ENCODE measurements around the gene HOXA3. TPM values are rescaled to one million over a fixed set of nuclear protein-coding genes. Genes with fewer than 3 reads are reported as not detected.

HOXA3 gene
- total RNA-seq, 1 donor from 2014 or later = 14.4 TPM

GRCh38 chr7:27131390-27131819 is 21.0 kb downstream of the HOXA3 start:
- peak overlapping the region; percentile 87 for H3K4me3 ChIP-seq
- TF ChIP-seq CTCF (IDR thresholded peaks at IDR 0.05) = no peak
- H3K27ac ChIP-seq = peak overlapping the region; percentile 82 to 83
- H3K27me3 ChIP-seq = no peaks in the 10 kb centered on the region
- peaks cover 0 to 5% of the 10 kb centered on the region in 2 donors for H3K4me1 ChIP-seq
- intact Hi-C loops (cut with DNase I) = loop anchor here (2.0 to 5.0 kb wide), 3 partner anchors 17 to 99 kb away; no protein-coding TSS in a partner anchor
- no peaks in the 10 kb centered on the region for H3K9me3 ChIP-seq
- peak in 1 of 2 donors; percentile 22 for DNase-seq (ENCODE audit: low spot score in 2 of 2)
- H3K36me3 ChIP-seq = no peaks in the 10 kb centered on the region

GRCh38 chr7:27130540-27131389 is 21.6 kb downstream of the HOXA3 start, which contains the start of gene HOXA4:
HOXA4 (minus strand) TSS chr7:27130757; CDS start chr7:27130733, 24 bp downstream.
- peaks cover 0 to 2% of the 10 kb centered on the region in 2 donors for H3K4me1 ChIP-seq
- H3K36me3 ChIP-seq = no peaks in the 10 kb centered on the region
- H3K9me3 ChIP-seq = no peaks in the 10 kb centered on the region
- intact Hi-C loops (cut with DNase I) = loop anchor here (2.0 to 5.0 kb wide), 3 partner anchors 16 to 98 kb away; no protein-coding TSS in a partner anchor
- peak within 1 kb of the TSS; percentile 87 for H3K4me3 ChIP-seq
- H3K27me3 ChIP-seq = no peaks in the 10 kb centered on the region
- H3K27ac ChIP-seq = peak within 1 kb of the TSS; percentile 86 to 89
- peak; percentile 62 to 96 for DNase-seq (ENCODE audit: low spot score in 2 of 2)
- TF ChIP-seq CTCF (IDR thresholded peaks at IDR 0.05) = no peak

GRCh38 chr7:27129729-27130539 is 22.4 kb downstream of the HOXA3 start:
- DNase-seq (ENCODE audit: low spot score in 2 of 2) = peak in 1 of 2 donors; percentile 72
- intact Hi-C loops (cut with DNase I) = loop anchor here (2.0 to 5.0 kb wide), 3 partner anchors 15 to 98 kb away; no protein-coding TSS in a partner anchor
- H3K4me3 ChIP-seq = peak overlapping the region; percentile 87
- H3K36me3 ChIP-seq = no peaks in the 10 kb centered on the region
- TF ChIP-seq CTCF (IDR thresholded peaks at IDR 0.05) = peak in 1 of 3 experiments; percentile 46
- H3K27me3 ChIP-seq = no peaks in the 10 kb centered on the region
- H3K27ac ChIP-seq = peak overlapping the region; percentile 86 to 89
- H3K9me3 ChIP-seq = no peaks in the 10 kb centered on the region
- H3K4me1 ChIP-seq = peaks cover 0 to 2% of the 10 kb centered on the region in 2 donors

GRCh38 chr7:27128776-27129728 is 23.3 kb downstream of the HOXA3 start:
- peak in 1 of 2 donors; percentile 64 for DNase-seq (ENCODE audit: low spot score in 2 of 2)
- Histone ChIP-seq H3K4me3 (peak overlapping the region; percentile 87), H3K27me3 (no peaks in the 10 kb centered on the region), H3K9me3 (no peaks in the 10 kb centered on the region), H3K36me3 (no peaks in the 10 kb centered on the region), H3K4me1 (peaks cover 0 to 2% of the 10 kb centered on the region in 2 donors), H3K27ac (peak overlapping the region; percentile 86 to 89)
- intact Hi-C loops (cut with DNase I) = no loop called here
- no peak for TF ChIP-seq CTCF (IDR thresholded peaks at IDR 0.05)

Measured in ascending aorta (tissue), 2 donors.